SW 1271 (cell line): ENCODE results near the gene MYBPH.
A peak's percentile ranks its signal among the peaks of the same experiment; 100 is the strongest.

Experiments used
- DNase-seq, 2 experiments: peaks; one replicate each; lab custom pipeline; 2025; lab: John Stamatoyannopoulos, UW

Gene MYBPH, protein sequence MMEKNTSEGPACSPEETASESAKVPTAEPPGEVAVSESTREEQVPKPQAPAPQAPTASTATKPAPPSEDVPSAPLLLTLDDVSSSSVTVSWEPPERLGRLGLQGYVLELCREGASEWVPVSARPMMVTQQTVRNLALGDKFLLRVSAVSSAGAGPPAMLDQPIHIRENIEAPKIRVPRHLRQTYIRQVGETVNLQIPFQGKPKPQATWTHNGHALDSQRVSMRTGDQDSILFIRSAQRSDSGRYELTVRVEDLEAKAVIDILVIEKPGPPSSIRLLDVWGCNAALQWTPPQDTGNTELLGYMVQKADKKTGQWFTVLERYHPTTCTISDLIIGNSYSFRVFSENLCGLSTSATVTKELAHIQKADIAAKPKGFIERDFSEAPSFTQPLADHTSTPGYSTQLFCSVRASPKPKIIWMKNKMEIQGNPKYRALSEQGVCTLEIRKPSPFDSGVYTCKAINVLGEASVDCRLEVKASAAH

DNA sequence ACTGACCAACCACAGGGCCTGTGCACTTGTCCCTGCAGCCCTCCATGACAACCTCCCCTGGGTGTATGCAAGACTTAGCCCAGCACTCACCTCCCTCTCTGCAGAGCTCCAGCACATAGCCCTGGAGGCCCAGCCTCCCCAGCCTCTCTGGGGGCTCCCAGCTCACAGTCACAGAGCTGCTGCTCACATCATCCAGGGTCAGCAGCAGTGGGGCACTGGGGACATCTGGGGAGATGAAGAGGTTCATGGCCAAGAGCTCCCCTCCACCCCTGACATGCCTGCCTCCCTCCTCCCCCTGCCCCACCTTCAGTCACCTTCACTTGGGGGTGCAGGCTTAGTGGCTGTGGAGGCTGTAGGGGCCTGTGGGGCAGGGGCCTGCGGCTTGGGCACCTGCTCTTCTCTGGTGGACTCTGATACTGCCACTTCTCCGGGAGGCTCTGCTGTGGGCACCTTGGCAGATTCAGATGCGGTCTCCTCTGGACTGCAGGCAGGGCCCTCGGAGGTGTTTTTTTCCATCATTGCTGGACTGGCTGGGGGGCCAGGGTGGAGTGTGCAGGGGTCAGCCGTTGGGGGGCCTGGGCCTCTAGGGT, at the start of gene MYBPH:
Gene MYBPH (minus strand): TSS at position 590 of the 590 bp plus-strand sequence. CDS start 71 bp downstream, at position 519.
- no peak for DNase-seq

DNA sequence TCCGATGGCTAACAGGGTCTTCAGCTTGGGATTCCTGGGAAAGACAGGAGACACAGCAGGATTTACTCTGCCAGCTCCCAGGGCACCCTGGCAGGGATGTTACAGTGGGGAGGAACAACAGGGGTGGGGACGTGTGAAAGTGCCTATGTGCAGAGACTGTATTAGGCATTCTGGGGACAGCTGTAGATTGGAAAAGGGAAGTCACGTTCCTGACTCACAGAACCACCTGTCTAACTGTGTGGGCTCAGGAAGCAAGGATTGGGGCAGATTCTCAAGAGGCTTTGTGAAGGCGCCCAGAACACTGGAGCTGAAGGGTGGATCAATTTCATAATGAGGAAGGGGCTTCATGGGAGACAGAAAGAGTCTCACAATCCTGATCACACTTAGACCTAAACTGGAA, 49.4 kb upstream of the MYBPH start:
- no peak for DNase-seq

DNA sequence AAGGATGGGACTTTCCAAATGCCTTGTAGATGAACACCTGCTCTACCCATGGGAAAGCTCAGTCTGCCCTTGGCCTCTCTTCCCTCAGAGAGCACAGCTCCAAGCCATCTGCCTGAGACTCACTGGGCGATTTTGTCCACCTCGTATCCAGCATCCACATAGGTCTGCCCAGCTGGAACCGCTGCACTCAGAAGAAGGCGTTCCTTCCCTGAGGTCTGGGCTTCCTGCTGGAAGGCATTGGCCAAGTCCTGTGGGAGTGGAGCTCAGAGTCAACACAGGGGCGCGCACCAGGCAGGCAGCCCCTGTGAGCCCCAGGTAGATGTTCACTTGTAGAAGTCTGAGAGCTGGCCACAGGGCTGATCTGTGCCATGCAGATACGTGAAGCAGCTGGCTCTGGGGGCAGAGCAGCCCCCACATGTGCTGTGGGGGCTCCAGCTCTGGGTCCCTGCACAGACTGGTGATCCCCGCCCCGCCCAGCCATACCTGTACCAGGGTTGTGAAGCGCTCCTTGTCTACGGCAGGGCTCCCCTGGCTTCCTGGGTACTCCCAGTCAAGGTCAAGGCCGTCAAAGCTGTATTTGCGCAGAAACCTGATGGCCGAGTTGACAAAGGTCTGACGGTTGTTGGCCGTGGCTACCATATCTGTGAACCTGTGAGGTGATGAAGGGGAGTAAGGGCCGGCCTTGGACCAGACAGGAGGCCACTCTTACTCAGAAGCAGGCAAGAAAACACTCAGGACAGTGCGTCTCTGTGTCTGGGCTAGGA, 47.6 kb upstream of the MYBPH start:
- no peak for DNase-seq

DNA sequence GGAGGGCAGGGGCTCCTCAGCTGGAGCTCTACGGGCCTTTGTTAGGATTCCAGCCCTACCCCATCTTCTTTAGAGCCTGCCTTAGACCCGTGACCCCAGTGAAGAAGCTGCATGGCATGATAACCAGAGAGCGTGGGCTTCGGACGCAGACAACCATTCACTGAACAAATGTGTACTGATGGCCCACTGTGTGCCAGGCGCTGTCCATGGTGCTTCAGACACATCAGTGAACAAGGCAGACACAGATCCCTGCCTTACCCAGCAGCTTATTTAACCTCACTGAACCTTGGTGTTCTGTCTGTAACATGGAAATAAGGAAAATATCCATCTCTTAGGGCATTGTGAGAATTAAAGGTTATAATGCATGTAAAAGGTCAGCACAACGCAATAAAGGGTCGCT, 44.3 kb upstream of the MYBPH start:
- DNase-seq = no peak

DNA sequence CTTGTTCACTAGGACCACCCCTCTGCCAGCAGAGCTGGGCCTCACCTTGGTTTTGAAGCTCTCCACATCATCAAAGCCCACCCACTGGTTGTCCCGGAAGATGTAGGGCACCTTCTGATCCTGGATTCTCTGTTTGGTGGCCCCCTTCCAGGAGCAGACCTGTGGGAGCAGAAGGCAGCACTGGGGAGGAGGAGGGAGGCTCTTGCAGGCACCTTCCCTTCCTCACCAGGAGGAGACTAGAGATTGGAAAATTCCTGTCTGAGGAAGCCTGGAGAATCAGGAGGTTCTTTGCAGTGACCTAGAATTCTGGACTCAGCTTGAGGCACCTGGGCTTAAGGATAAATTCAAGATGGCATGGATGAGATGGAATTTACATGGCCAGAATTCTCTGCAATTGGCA, 43.5 kb upstream of the MYBPH start:
- no peak for DNase-seq

DNA sequence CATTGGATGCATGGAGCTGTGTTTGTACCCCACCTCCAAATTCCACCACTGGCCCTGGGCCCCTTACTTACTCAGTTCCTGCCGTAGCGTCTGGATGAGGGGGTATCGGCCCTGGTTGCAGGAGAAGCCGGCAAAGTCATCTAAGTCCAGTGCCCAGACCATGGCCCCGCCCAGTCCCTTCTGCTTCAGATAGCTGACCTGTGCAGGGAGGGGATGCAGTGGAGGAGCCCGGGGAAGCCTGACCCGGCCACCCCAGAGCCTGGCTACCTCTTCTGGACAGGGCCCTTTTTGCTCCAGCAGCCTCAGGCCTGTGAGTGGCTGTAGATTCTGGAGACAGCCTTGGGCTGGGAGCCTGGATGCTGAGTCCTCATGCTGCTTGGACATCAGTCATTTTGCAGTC, 42.0 kb upstream of the MYBPH start:
- DNase-seq = no peak

DNA sequence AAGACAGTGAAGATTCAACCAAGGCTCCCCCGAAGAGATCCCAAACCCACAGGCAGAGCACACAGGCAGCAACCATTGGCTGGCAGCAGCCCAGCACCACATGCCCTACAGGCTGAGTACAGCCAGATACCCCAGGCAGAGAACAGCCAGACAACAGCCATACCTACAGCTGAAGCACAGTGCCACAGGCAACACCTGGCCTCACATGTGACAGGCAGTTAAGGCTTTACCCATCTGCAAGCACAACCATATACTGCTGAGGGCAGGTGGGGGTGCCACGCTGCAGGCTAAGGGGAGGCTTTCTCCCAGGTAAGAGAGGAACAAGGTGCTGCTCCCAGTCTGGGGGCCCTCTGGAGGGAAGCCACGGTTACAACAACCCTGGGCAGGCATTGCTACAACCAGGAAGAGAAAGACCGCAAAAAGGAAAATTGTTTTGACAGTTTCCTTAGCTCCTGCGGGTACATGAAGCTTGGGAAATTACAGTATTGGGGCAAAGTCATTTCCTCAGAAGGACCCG, 41.6 kb upstream of the MYBPH start:
- DNase-seq = no peak

DNA sequence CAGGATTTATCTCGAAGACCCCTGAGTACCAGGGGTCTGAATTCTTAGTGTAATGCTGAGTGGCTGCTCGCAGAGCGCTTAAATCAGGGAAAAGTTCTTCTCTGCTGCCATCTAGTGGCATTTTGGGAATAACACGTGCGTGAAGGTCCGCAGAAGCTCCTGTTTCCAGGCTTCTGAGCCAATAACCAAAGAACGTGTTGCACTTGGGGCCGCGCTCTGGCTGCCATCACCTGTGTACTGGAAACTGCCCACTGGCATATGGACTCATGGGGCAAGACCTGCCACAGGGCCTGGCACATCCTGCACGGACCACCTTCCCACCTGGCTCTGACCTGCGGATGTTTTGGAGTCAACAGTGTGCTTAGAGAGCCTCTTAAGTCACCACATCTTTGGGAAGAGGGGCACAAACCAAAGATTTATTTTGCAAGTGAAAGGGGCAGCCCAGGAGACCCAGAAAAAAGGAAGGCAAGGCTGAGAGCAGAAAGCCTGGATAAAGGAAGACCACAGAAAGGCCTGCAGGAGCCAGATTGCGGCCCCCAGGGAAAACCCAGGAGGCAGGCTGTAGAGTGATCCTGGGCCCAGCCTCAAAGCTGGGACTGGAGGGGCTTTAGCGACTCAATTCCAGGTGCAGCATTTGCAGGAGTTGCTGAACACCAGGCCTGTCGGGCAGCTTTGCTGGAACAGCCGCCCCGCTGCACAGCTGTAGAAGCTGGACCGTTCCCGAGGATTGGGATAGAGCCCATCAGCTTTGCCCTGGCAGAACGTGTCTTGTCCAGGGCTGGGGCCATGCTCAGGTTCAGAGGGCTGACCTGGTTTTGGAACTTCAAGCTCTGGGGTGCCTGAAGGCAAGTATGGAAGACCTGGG, 40.9 kb upstream of the MYBPH start:
- DNase-seq = peak in 1 of 2 experiments; percentile 32

DNA sequence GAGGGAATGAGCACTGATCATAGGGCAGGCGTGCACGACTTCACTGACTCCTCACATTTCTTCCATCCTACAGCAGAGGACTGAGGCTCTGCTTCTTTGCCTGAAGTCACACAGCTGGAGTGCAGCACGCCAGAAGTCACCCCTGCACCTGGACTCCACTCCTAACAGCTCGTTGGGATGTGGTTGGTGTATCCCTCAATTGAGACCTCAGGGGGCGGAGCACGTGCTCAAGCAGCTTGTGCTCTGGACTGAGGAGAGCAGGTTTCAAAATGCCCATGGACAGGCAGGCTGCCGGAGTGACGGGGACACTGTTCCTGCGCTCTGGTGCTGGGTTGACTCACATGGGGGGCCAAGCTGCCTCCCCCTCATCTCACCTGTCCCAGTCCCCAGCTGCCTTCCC, 39.9 kb upstream of the MYBPH start:
- no peak for DNase-seq

DNA sequence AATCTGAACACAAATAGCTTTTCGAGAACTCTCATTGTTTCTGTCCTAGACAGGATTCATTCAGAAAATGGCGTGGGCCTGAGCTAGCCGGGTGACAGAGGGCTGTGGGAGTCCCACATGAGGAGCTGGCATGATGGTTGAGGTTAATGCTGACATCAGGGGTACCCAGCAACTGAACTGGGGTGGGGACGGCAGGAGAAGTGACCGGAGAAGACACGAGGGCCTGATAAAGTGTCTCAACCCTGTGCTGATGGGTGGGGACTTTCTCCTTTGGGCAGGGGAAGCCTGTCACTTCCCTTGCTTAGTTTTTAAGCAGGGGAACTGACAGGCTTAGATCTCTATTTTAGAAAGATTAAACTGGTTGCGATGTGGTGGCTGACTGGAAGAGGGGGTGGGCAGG, 39.2 kb upstream of the MYBPH start:
- no peak for DNase-seq

DNA sequence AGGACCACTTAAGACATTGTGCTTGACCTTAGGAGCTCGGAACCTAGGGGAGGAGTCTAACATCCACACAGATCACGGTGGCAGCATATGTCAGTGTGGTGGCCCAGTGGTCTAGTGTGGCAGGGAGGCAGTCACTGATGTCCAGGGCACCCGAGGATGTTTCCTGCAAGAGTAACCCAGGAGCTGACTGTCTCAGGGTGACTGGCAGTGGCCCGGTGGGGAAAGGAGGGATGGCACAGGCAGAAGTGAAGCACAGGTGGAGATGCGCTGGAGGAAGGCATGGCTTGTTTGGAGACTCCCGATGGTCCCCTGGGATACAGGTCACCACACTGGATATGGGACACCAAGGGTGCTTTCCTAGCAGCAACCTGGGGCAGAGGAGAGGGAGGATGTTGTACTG, 37.5 kb upstream of the MYBPH start:
- DNase-seq = no peak

DNA sequence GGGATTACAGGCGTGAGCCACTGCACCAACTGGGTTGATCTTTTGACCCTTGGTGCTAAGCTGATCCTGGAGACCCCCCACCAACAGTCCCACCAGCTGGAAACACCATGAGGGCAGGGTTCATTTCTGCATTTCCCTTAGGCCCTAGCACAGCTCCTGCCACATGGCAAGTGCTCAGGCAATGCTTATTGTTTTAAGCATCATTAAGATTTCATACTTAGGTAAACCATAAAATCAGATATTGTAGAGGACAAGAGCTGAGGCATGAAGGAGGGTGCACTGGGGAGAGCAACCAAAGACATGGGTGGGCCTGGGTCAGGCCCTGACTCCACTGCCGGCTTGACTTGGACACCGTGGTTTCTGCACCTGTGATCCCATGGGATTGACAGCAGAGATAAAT, 36.2 kb upstream of the MYBPH start:
- DNase-seq = no peak

DNA sequence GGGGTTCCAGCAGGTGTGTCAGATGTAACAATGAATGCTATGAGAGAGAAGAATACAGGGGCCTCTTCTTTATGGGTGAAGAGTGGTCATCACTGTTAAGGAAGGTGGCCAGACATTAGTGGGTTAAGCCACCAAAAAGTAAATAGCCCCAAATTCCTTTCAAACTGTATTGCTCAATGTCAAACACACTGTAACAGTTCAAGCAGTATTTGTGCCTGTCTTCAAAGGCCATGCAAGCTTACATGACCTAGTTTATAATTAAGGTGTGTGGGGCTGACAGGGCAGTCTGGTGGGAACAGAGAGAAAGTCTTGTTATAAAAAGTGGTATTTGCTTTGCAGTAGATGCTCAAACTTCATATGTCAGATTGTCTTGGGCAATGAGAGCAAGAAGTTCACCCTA, 35.4 kb upstream of the MYBPH start:
- DNase-seq = no peak

DNA sequence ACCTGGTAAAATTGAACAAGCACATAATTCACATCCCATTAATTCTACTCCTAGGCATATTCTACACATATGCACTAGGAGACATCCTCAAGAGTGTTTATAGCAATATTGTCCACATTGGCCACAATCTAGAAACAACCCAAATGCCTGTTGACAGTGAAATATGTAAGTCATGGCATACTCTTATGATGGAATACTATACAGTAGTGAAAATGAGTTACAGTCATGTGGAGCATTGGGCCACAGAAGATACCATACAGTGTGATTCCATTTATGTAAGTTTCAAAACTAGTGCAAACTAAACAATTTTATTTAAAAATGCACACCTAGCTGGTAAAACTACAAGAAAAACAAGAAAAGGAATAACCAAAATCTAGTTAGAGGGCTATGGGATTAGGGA, 34.7 kb upstream of the MYBPH start:
- no peak for DNase-seq

DNA sequence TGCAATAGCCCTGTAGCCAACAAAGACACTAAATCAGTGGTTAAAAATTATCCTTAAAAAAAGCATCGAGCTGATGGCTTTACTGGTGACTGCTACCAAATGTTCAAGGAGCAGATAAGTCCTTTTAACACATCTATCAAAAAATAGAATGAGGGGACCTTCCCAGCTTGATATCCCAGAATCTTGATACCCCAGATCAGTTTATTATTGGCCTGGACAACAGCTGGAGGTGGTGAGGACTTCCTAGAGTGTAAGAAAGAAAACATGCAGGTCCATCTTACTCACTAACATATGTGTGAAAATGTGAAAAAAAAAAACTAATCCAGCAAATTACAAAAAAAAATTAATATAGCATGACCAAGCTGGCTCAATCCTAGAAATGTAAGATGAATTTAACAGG, 32.6 kb upstream of the MYBPH start:
- no peak for DNase-seq

DNA sequence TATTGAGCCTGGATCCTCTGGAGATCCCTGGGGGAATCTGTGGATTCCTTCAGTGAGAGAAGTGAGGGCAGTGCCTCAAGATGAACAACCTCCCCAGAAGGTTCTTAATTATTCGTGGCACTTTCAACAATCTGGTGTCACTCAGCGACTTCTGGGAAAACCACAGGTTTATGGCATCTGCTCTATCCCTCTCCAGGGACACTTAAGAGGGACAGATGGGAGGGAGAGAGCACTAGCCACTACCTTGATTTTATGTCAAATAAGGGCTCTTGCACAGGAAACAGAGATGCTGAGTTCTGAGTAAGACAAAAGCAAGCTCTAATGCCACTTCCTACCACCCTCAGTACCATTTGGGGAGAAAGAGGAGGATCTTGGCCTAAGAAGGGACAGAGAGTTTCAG, 32.1 kb upstream of the MYBPH start:
- no peak for DNase-seq

DNA sequence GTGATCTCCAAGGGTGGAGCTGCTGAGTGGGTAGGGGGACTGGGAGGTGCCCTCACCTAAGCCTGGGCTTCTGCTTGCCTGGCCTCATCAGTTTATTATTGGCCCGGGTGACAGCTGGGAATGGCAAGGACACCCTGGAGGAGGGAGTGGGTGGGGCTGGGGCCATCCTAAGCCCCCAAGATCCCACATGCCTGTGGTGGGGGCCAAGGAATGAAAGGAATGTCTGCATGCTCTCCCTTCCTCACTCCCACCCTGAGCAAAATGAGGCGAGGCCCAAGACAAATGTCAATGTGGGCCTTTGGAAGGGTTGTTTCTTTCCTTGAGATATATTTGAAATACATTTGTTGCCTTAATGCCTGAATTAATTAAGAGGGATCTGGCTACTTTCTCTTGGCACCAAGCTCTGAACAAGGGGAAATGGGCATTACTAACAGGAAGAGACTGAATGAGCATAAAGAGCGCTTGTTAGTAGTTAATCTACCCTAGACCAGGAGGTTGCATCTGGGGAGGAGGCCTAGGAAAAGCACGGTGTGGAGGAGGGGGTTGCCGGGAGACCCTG, 30.6 kb upstream of the MYBPH start:
- no peak for DNase-seq

DNA sequence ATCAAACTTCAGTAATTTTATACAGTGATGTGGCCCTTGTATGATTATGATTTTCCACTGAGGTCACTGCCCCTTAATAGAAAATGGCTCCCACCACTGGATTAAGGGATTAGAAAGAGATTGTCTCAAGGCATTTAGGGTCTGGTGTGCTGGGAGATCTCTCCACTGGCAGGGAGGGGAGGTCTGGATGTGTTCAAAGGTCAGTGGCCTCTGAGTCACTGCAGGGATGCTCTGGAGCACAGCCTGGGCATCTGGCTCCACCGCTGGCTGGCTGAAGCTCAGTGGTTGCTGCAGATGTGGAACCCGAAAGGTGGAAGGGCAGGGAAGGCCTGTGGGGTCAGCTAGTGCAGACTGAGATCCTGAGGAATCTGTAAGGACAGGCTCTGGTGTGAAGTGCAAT, 29.1 kb upstream of the MYBPH start:
- DNase-seq = no peak

DNA sequence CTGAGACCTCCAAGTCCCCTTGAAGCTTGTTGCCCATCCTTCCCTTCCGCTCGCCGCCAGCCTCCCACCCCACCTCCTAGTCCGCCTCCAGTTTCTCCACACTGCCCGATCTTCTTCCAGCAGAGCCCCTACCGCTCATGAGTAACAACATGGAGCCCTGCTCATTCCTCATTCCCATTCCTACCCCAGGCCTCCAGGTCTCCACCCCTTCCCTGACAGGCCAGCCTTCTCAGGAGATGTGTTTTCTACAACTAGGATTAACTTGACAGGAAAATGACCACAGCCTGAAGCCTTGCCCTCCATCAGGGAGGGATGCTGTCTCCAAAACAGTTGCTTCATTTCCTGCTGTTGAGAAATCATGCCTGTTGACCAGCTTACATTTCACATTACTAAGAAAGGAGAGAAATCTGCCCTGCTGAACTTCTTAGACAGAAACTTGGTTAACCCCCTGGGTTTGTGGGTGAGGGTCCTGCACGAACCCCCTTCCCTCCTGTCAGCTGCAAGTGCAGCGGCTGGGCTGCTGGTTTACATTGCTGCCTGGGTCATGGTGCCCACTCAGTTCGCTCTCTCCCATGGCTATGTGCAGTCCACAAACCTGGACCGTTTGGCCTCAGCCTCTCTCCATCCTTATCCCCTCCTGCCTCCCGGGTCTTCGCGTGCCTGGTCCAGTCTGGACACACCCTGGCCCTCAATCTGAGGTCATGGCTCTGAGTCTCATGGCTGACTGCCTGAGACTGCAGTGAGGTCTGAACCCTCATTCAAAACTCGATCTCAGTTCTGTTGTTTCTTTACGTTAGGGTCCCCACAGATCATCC, 27.0 kb upstream of the MYBPH start:
- no peak for DNase-seq

DNA sequence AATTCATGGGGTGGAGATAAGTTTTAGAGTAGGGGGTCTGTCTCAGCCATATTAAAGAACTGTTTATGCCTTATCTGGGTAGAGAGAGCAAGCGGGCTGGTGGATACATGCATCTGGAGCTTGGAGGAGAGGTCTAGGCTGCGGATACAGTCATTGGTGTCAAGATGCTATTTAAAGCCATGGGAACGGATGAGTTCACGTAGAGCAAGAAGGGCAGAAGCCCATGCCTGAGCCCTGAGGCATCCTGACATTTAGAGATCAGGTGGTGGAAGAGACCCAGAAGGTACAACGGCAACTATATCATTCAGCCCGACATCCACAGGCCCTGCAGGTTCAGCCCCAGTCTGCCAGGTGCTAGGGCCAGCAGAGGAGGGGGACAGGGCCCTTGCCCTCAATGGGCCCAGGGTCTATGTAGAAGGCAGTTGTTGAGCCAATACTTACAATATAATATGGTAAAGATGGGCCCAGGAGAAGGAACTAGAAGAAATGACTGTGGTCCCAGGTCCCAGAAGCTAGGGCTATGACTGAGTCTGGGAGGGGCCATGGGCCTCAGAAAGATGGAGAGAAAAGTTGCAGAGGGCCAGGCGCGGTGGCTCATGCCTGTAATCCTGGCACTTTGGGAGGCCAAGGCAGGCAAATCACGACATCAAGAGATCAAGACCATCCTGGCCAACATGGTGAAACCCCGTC, 26.0 kb upstream of the MYBPH start:
- DNase-seq = no peak
